PC-9 (cell line): Measurements from ENCODE around the gene SCP2. TPM values are rescaled to one million over a fixed set of nuclear protein-coding genes. Genes with fewer than 3 reads are reported as not detected.

ENCODE experiments used
- BruUV-seq: library from RNA; stranded (reverse); fragments of 400-500 nt; replicated peaks from 2 replicates; lab custom pipeline; 2021; lab: Mats Ljungman, UMichigan
- CTCF ChIA-PET: fragments of 300-600 bp; sonication (Branson Sonifier 250); formaldehyde crosslinking; loops from one replicate; lab custom pipeline; 2022; ENCODE audit warnings: antibody characterized with exemption; lab: Charles Lee
- POLR2A ChIA-PET: fragments of 300-600 bp; sonication (Branson Sonifier 250); formaldehyde crosslinking; loops from one replicate; lab custom pipeline; 2022; ENCODE audit warnings: antibody characterized with exemption; ENCODE audit not compliant: unreplicated experiment; lab: Charles Lee
- DNase-seq, 2 experiments: peaks; one replicate each; pipeline versions ENCODE4 v3.0.0 to v3.0.0-alpha.2; 2015 to 2022; ENCODE audit warnings: mixed read lengths in 1 of 2
- H2AFZ ChIP-seq: fragments of 200-600 bp; sonication (generic); 2 replicates; pipeline ENCODE4 v1.8.1; 2017; ENCODE audit warnings: antibody characterized with exemption
- H3F3A ChIP-seq: fragments of 200-600 bp; sonication (generic); 2 replicates; pipeline ENCODE4 v1.8.1; 2017; ENCODE audit warnings: antibody characterized with exemption, mild to moderate bottlenecking, low read depth; ENCODE audit not compliant: insufficient read depth
- H3K27ac ChIP-seq: fragments of 200-600 bp; sonication (generic); 2 replicates; pipeline ENCODE4 v1.6.1; 2016; ENCODE audit warnings: mixed run types
- H3K27me3 ChIP-seq: fragments of 200-600 bp; sonication (generic); 2 replicates; pipeline ENCODE4 v1.6.1; 2016; ENCODE audit warnings: low read depth, mixed run types; ENCODE audit not compliant: insufficient read depth
- H3K36me3 ChIP-seq: fragments of 200-600 bp; sonication (generic); 2 replicates; pipeline ENCODE4 v1.6.1; 2016; ENCODE audit warnings: low read depth, mixed run types
- H3K4me1 ChIP-seq: fragments of 200-600 bp; sonication (generic); replicated peaks from 2 replicates; pipeline ENCODE4 v1.6.1; 2016; ENCODE audit warnings: mixed run types; ENCODE audit not compliant: insufficient read depth
- H3K4me2 ChIP-seq: fragments of 200-600 bp; sonication (generic); 2 replicates; pipeline ENCODE4 v1.6.1; 2017; ENCODE audit warnings: mixed run types
- H3K4me3 ChIP-seq: fragments of 200-600 bp; sonication (generic); 2 replicates; pipeline ENCODE4 v1.6.1; 2016; ENCODE audit warnings: mixed run types
- H3K79me2 ChIP-seq: fragments of 200-600 bp; sonication (generic); 2 replicates; pipeline ENCODE4 v1.6.1; 2017; ENCODE audit warnings: low read depth, mixed run types
- H3K9me2 ChIP-seq: fragments of 200-600 bp; sonication (generic); 2 replicates; pipeline ENCODE4 v1.8.1; 2017; ENCODE audit warnings: mild to moderate bottlenecking; ENCODE audit not compliant: insufficient read depth
- H3K9me3 ChIP-seq: fragments of 200-600 bp; sonication (generic); 2 replicates; pipeline ENCODE4 v1.8.1; 2016; ENCODE audit warnings: low read depth; ENCODE audit not compliant: insufficient read depth
- H4K20me1 ChIP-seq: fragments of 200-600 bp; sonication (generic); 2 replicates; pipeline ENCODE4 v1.8.1; 2017; ENCODE audit not compliant: insufficient read depth
- EZH2 ChIP-seq: fragments of 200-600 bp; sonication (generic); IDR thresholded peaks from 2 replicates; pipeline ENCODE4 v1.8.0; 2017; ENCODE audit warnings: antibody characterized with exemption, low read depth
- intact Hi-C: fragments of 100-400 bp; cut with micrococcal nuclease; formaldehyde crosslinking; loops from one replicate; pipeline ENCODE4 v1.10.0; 2022; ENCODE audit not compliant: unreplicated experiment
- total RNA-seq: library from RNA; stranded (reverse); gene quantifications from 2 replicates; pipeline ENCODE4 v1.2.3, GENCODE V29; 2021
- TF ChIP-seq, protein P1 (sequence below): fragments of 200-600 bp; sonication (generic); conservative IDR thresholded peaks from 2 replicates; pipeline ENCODE4 v1.6.1; 2017; ENCODE audit warnings: mixed run types, antibody characterized with exemption, mild to moderate bottlenecking, moderate library complexity

The SCP2 gene
- total RNA-seq, 1 experiment from 2014 or later: 87.8 TPM

- Histone ChIP-seq H3F3A (peaks cover 41% of the 10 kb centered on the region), H3K27ac (no peak overlapping the region), H2AFZ (no peak overlapping the region), H3K79me2 (no peaks in the 10 kb centered on the region), H3K36me3 (no peaks in the 10 kb centered on the region; the same call in 1 of the 2 replicates), H3K9me2 (no peaks in the 10 kb centered on the region), H3K27me3 (no peaks in the 10 kb centered on the region), H3K4me1 (peaks cover 43% of the 10 kb centered on the region), H3K4me2 (no peak overlapping the region), H3K9me3 (no peaks in the 10 kb centered on the region), H4K20me1 (no peaks in the 10 kb centered on the region), H3K4me3 (no peak overlapping the region)
- intact Hi-C loops: loop anchor here (5.0 to 10.0 kb wide), 2 partner anchors 120 to 137 kb away; partner anchors contain the start of genes ECHDC2 and SCP2
- BruUV-seq: no TSS peak
- CTCF ChIA-PET: no interaction called here
- DNase-seq: no peak
- POLR2A ChIA-PET: no interaction called here
- no peak for TF ChIP-seq EZH2
- TF ChIP-seq, protein P1, sequence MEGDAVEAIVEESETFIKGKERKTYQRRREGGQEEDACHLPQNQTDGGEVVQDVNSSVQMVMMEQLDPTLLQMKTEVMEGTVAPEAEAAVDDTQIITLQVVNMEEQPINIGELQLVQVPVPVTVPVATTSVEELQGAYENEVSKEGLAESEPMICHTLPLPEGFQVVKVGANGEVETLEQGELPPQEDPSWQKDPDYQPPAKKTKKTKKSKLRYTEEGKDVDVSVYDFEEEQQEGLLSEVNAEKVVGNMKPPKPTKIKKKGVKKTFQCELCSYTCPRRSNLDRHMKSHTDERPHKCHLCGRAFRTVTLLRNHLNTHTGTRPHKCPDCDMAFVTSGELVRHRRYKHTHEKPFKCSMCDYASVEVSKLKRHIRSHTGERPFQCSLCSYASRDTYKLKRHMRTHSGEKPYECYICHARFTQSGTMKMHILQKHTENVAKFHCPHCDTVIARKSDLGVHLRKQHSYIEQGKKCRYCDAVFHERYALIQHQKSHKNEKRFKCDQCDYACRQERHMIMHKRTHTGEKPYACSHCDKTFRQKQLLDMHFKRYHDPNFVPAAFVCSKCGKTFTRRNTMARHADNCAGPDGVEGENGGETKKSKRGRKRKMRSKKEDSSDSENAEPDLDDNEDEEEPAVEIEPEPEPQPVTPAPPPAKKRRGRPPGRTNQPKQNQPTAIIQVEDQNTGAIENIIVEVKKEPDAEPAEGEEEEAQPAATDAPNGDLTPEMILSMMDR: no peak
These were observed 117.8 kb downstream of the SCP2 start for GRCh38 chr1:53044926-53045325.

DNA sequence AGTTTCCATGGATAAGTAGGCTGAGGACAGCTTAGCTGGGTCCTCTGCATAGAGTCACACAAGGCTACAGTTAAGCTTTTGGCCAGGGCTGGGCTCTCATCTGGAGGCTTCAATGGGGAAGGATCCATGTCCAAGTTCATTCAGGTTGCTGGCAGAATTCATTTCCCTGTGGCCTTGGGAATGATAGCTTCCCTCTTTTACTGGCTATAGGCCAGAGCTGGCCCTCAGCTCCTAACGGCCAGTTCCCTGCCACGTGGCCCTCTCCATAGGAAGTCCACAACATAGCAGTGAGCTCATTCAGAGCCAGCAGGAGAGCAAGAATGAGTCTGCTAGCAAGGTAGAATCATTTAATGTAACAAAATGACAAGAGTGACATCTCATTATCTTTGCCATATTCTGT is 119.9 kb downstream of the SCP2 start:
- Histone ChIP-seq H3K36me3 (peaks cover 6% of the 10 kb centered on the region; the same call in 1 of the 2 replicates), H3F3A (peaks cover 42% of the 10 kb centered on the region), H4K20me1 (no peaks in the 10 kb centered on the region), H3K27me3 (no peaks in the 10 kb centered on the region), H2AFZ (no peak overlapping the region), H3K9me2 (no peaks in the 10 kb centered on the region), H3K4me2 (peak overlapping the region; percentile 59), H3K9me3 (no peaks in the 10 kb centered on the region), H3K4me3 (no peak overlapping the region), H3K27ac (peak overlapping the region; percentile 74), H3K79me2 (no peaks in the 10 kb centered on the region), H3K4me1 (peaks cover 47% of the 10 kb centered on the region)
- peak; percentile 27 to 35 for DNase-seq
- TF ChIP-seq, protein P1: no peak
- no peak for TF ChIP-seq EZH2
- no TSS peak for BruUV-seq
- ChIA-PET CTCF (no interaction called here), POLR2A (interaction anchor here (0.5 to 1.1 kb wide), 3 partner anchors 45 to 128 kb away, joined by 4 to 18 read pairs (median 6); no protein-coding TSS in a partner anchor)
- intact Hi-C loops: loop anchor here (5.0 to 10.0 kb wide), 2 partner anchors 122 to 135 kb away; partner anchors contain the start of genes ECHDC2 and SCP2

DNA sequence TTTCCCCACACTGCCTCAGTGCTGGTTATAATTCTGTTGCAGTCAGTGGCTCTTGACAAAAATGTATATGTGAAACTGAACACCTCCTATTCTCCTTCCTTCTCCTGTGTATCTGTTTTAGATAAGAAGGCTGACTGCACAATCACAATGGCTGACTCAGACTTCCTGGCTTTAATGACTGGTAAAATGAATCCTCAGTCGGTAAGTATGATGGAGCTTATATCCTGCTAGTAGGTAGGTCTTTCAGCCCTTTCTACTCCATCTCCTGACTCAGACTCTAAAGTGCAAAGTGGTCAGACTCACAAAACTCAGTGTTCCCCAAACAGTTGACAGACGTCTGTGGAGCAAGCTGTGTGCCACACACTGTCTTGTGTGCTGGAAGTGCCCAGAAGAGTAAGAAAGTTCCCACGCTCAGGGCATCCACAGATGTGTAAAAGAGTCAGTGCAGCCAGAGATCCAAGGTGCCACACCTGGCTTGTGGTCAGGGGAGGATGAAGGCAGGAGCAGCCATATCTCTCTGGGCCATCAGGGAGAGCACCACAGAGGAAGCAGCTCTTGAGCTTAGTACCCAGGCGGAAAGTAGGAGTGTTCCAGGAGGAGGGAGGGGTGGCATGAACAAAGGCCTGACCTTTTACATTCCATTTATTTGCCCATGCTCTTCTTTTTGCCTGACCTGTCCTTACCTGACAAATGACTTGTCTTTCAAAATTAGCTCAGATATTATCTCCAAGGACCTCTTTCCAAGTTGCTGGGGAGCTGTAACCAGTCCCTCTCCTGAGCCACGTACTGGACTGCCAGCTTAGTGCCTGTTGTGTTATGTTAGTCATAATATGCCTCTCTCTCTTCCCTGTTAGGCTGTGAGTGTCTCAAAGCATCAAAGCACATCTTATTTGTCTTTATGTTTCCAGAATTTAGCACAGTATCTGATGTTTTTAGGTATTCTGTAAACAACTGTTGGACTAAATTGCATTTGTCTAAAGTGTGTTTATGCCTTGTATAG is 121.0 kb downstream of the SCP2 start:
- Histone ChIP-seq H3K27me3 (no peaks in the 10 kb centered on the region), H3K9me3 (no peaks in the 10 kb centered on the region), H3K4me1 (peaks cover 47% of the 10 kb centered on the region), H3F3A (peaks cover 42% of the 10 kb centered on the region), H3K9me2 (no peaks in the 10 kb centered on the region), H3K4me2 (peak overlapping the region; percentile 59), H3K27ac (peak overlapping the region; percentile 74), H3K79me2 (no peaks in the 10 kb centered on the region), H3K36me3 (peaks cover 6% of the 10 kb centered on the region; the same call in 1 of the 2 replicates), H3K4me3 (no peak overlapping the region), H2AFZ (no peak overlapping the region), H4K20me1 (no peaks in the 10 kb centered on the region)
- no peak for TF ChIP-seq EZH2
- TF ChIP-seq, protein P1: no peak
- peak; percentile 76 to 98 for DNase-seq
- CTCF ChIA-PET: interaction anchor here (0.5 to 1.1 kb wide), 4 partner anchors 21 to 128 kb away, joined by 3 to 8 read pairs (median 4); no protein-coding TSS in a partner anchor
- POLR2A ChIA-PET: interaction anchor here (0.6 to 1.1 kb wide), 10 partner anchors 9 to 1651 kb away, joined by 3 to 10 read pairs (median 6); partner anchors contain the start of genes MAGOH and ZYG11A
- intact Hi-C loops: loop anchor here (1.0 to 10.0 kb wide), 5 partner anchors 34 to 134 kb away; partner anchors contain the start of genes ECHDC2 and SCP2
- BruUV-seq: no TSS peak
